H1 (cell line): ENCODE measurements around the gene COL2A1. TPM values are rescaled to one million over a fixed set of nuclear protein-coding genes. Genes with fewer than 3 reads are reported as not detected.

Experiments used
- CTCF ChIA-PET: fragments of 300-600 bp; sonication (Branson Sonifier 250); formaldehyde crosslinking; loops from one replicate; lab custom pipeline; 2021; ENCODE audit not compliant: partially characterized antibody; lab: Charles Lee
- POLR2A ChIA-PET: fragments of 300-600 bp; sonication (Branson Sonifier 250); formaldehyde crosslinking; loops from one replicate; lab custom pipeline; 2021; ENCODE audit warnings: inconsistent platforms; ENCODE audit not compliant: partially characterized antibody; lab: Charles Lee
- DNase-seq, 2 experiments: peaks; one replicate each; pipeline versions ENCODE4 v3.0.0 to v3.0.0-alpha.2; 2010 to 2022; ENCODE audit warnings: low spot score in 2 of 2, low read depth in 1 of 2, mixed read lengths in 1 of 2
- FAIRE-seq: peaks from 2 replicates; lab custom pipeline; 2011; peaks lifted over from hg19 to GRCh38; lab: Jason Lieb, UNC
- H2AFZ ChIP-seq: 2 replicates; pipeline ENCODE4 v1.8.1; 2012; ENCODE audit warnings: low read length, inconsistent platforms
- H2AK5ac ChIP-seq: 2 replicates; pipeline ENCODE4 v1.6.1; 2013; ENCODE audit warnings: low read depth, low read length
- H2BK120ac ChIP-seq: replicated peaks from 2 replicates; pipeline ENCODE3; 2013; ENCODE audit warnings: low read depth, low read length, inconsistent platforms
- H2BK12ac ChIP-seq: 2 replicates; pipeline ENCODE4 v1.6.1; 2013; ENCODE audit warnings: low read depth, low read length
- H2BK15ac ChIP-seq: 2 replicates; pipeline ENCODE4 v1.6.1; 2013; ENCODE audit warnings: low read length
- H2BK20ac ChIP-seq: 2 replicates; pipeline ENCODE4 v1.6.1; 2013; ENCODE audit warnings: low read length
- H2BK5ac ChIP-seq: 2 replicates; pipeline ENCODE4 v1.6.1; 2013; ENCODE audit warnings: low read depth, low read length
- H3K14ac ChIP-seq: 2 replicates; pipeline ENCODE4 v1.6.1; 2013; ENCODE audit warnings: inconsistent platforms; ENCODE audit not compliant: insufficient read length
- H3K18ac ChIP-seq: 2 replicates; pipeline ENCODE4 v1.6.1; 2013; ENCODE audit warnings: low read length; ENCODE audit errors: extremely low read depth
- H3K23ac ChIP-seq: 2 replicates; pipeline ENCODE4 v1.6.1; 2013; ENCODE audit warnings: inconsistent platforms; ENCODE audit not compliant: insufficient read length
- H3K23me2 ChIP-seq: 2 replicates; pipeline ENCODE4 v1.6.1; 2013; ENCODE audit warnings: low read depth, low read length
- H3K27ac ChIP-seq: 2 replicates; pipeline ENCODE4 v1.6.1; 2011; ENCODE audit warnings: low read depth, low read length, inconsistent platforms
- H3K27me3 ChIP-seq, 4 experiments: replicated peaks in 1 of 4; 1 replicate in 1 of 4; 2 replicates in 3 of 4; pipeline versions ENCODE4 v1.6.1 to v1.8.1; 2011 to 2013; ENCODE audit warnings: low read length in 3 of 4, mild to moderate bottlenecking in 3 of 4, inconsistent platforms in 2 of 4, mixed read lengths in 2 of 4, moderate library complexity in 1 of 4; ENCODE audit not compliant: control insufficient read depth in 3 of 4, insufficient read depth in 3 of 4; ENCODE audit errors: extremely low read depth in 1 of 4
- H3K36me3 ChIP-seq, 4 experiments: 2 replicates each; pipeline versions ENCODE4 v1.6.1 to v1.8.1; 2011 to 2013; ENCODE audit warnings: mild to moderate bottlenecking in 4 of 4, low read length in 3 of 4, moderate library complexity in 2 of 4, control low read depth in 1 of 4, inconsistent platforms in 1 of 4; ENCODE audit not compliant: insufficient read depth in 4 of 4, control insufficient read depth in 2 of 4
- H3K4ac ChIP-seq: replicated peaks from 2 replicates; pipeline ENCODE3; 2013; ENCODE audit warnings: low read length, low read depth, mixed read lengths, inconsistent platforms; ENCODE audit not compliant: insufficient read length
- H3K4me1 ChIP-seq, 4 experiments: replicated peaks in 1 of 4; 1 replicate in 1 of 4; 2 replicates in 3 of 4; pipeline versions ENCODE4 v1.6.1 to v1.8.1; 2011 to 2013; ENCODE audit warnings: low read length in 3 of 4, inconsistent platforms in 2 of 4, mixed read lengths in 1 of 4; ENCODE audit not compliant: insufficient read depth in 4 of 4, control insufficient read depth in 3 of 4
- H3K4me2 ChIP-seq, 2 experiments: 2 replicates each; pipeline versions ENCODE4 v1.6.1 to v1.8.1; 2011 to 2013; ENCODE audit warnings: low read depth in 2 of 2, low read length in 2 of 2, control low read depth in 1 of 2, inconsistent platforms in 1 of 2, mild to moderate bottlenecking in 1 of 2; ENCODE audit not compliant: insufficient read depth in 1 of 2
- H3K4me3 ChIP-seq, 4 experiments: fragments of 200-600, 300-600 bp in 1 of 4; sonication (generic), shearing (Covaris generic), sonication (Bioruptor Twin) in 1 of 4; 2 replicates each; pipeline versions ENCODE4 v1.5.1 to v1.8.1; 2011 to 2016; ENCODE audit warnings: low read length in 4 of 4, low read depth in 3 of 4, control low read depth in 2 of 4, inconsistent platforms in 2 of 4, mild to moderate bottlenecking in 2 of 4, mixed read lengths in 1 of 4, moderate library complexity in 1 of 4; ENCODE audit not compliant: insufficient read depth in 2 of 4; ENCODE audit errors: extremely low read depth in 1 of 4
- H3K56ac ChIP-seq: replicated peaks from 2 replicates; pipeline ENCODE3; 2013; ENCODE audit warnings: low read depth, mild to moderate bottlenecking, mixed read lengths, low read length, inconsistent platforms; ENCODE audit not compliant: insufficient read length
- H3K79me1 ChIP-seq: 2 replicates; pipeline ENCODE4 v1.6.1; 2013; ENCODE audit warnings: low read depth, low read length, control low read depth
- H3K79me2 ChIP-seq, 2 experiments: 2 replicates each; pipeline versions ENCODE4 v1.6.1 to v1.8.1; 2012 to 2013; ENCODE audit warnings: low read length in 2 of 2, mild to moderate bottlenecking in 2 of 2, inconsistent platforms in 1 of 2; ENCODE audit not compliant: insufficient read depth in 2 of 2, control insufficient read depth in 1 of 2
- H3K9ac ChIP-seq, 4 experiments: replicated peaks in 1 of 4; 1 replicate in 1 of 4; 2 replicates in 3 of 4; pipeline versions ENCODE4 v1.6.1 to v1.8.1; 2011 to 2013; ENCODE audit warnings: low read depth in 3 of 4, low read length in 3 of 4, control low read depth in 2 of 4, mild to moderate bottlenecking in 2 of 4, moderate library complexity in 2 of 4, inconsistent platforms in 1 of 4; ENCODE audit errors: extremely low read depth in 1 of 4
- H3K9me3 ChIP-seq, 2 experiments: 2 replicates each; pipeline versions ENCODE4 v1.6.1 to v1.8.1; 2012 to 2013; ENCODE audit warnings: mild to moderate bottlenecking in 2 of 2, moderate library complexity in 2 of 2, control low read depth in 1 of 2, inconsistent platforms in 1 of 2, low read depth in 1 of 2, low read length in 1 of 2, mixed read lengths in 1 of 2; ENCODE audit not compliant: insufficient read depth in 2 of 2
- H4K20me1 ChIP-seq, 2 experiments: replicated peaks in 1 of 2; 2 replicates each; pipeline versions ENCODE3 to v1.8.1; 2011 to 2013; ENCODE audit warnings: inconsistent platforms in 2 of 2, low read length in 2 of 2, mild to moderate bottlenecking in 1 of 2; ENCODE audit not compliant: insufficient read depth in 2 of 2, control insufficient read depth in 1 of 2
- H4K5ac ChIP-seq: 2 replicates; pipeline ENCODE4 v1.6.1; 2013; ENCODE audit warnings: low read length, low read depth, mixed read lengths, inconsistent platforms; ENCODE audit not compliant: insufficient read length
- H4K8ac ChIP-seq: 2 replicates; pipeline ENCODE4 v1.8.0; 2013; ENCODE audit warnings: mild to moderate bottlenecking, moderate library complexity, low read length, inconsistent platforms; ENCODE audit not compliant: insufficient read depth; ENCODE audit errors: extremely low read depth
- H4K91ac ChIP-seq: replicated peaks from 2 replicates; pipeline ENCODE3; 2013; ENCODE audit warnings: low read length, mixed read lengths, inconsistent platforms; ENCODE audit not compliant: insufficient read length
- ASH2L ChIP-seq: fragments of 200-600, 300-600 bp; sonication (generic); IDR thresholded peaks from one replicate; pipeline ENCODE4 v1.7.1; 2017; ENCODE audit warnings: low read length
- ATF3 ChIP-seq: IDR thresholded peaks from 2 replicates; pipeline ENCODE4 v1.6.1; 2011; ENCODE audit warnings: low read depth, mild to moderate bottlenecking, low read length; ENCODE audit not compliant: insufficient read depth
- CBX5 ChIP-seq: fragments of 300-800, 300-1000 bp; sonication (generic); IDR thresholded peaks from 2 replicates; pipeline ENCODE4 v1.7.1; 2016; ENCODE audit warnings: antibody characterized with exemption, low read length, low read depth
- CREB1 ChIP-seq: IDR thresholded peaks from 2 replicates; pipeline ENCODE4 v1.6.1; 2012; ENCODE audit warnings: inconsistent platforms
- E2F6 ChIP-seq: IDR thresholded peaks from 2 replicates; pipeline ENCODE4 v1.6.1; 2012; ENCODE audit warnings: inconsistent platforms
- KDM4A ChIP-seq: IDR thresholded peaks from one replicate; pipeline ENCODE4 v1.7.1; 2012; ENCODE audit warnings: low read depth, mild to moderate bottlenecking, moderate library complexity, low read length, inconsistent platforms; ENCODE audit not compliant: severe bottlenecking
- MAFK ChIP-seq: IDR thresholded peaks from 2 replicates; pipeline ENCODE4 v1.6.1; 2012; ENCODE audit warnings: low read depth, mild to moderate bottlenecking, improper control_type of control experiment, low read length
- NANOG ChIP-seq: IDR thresholded peaks from 2 replicates; pipeline ENCODE4 v1.6.1; 2011; ENCODE audit warnings: low read length, low read depth, mild to moderate bottlenecking, inconsistent platforms; ENCODE audit not compliant: insufficient read depth, poor library complexity, severe bottlenecking
- PHF8 ChIP-seq: fragments of 200-600 bp; sonication (generic); conservative IDR thresholded peaks from 2 replicates; pipeline ENCODE4 v1.7.1; 2012; ENCODE audit warnings: low read depth, mild to moderate bottlenecking, inconsistent platforms, low read length, moderate library complexity
- RAD21 ChIP-seq, 2 experiments: IDR thresholded peaks in 1 of 2; conservative IDR thresholded peaks in 1 of 2; 2 replicates each; pipeline ENCODE4 v1.6.1; 2011; ENCODE audit warnings: low read depth in 2 of 2, low read length in 2 of 2, improper control_type of control experiment in 1 of 2, inconsistent platforms in 1 of 2, mild to moderate bottlenecking in 1 of 2, moderate library complexity in 1 of 2
- RFX5 ChIP-seq: IDR thresholded peaks from 2 replicates; pipeline ENCODE4 v1.6.1; 2011; ENCODE audit warnings: low read depth, low read length, improper control_type of control experiment, borderline replicate concordance
- SIX5 ChIP-seq: IDR thresholded peaks from 2 replicates; pipeline ENCODE4 v1.6.1; 2011; ENCODE audit warnings: mild to moderate bottlenecking, low read depth, low read length
- SP2 ChIP-seq: IDR thresholded peaks from 2 replicates; pipeline ENCODE4 v1.6.1; 2012; ENCODE audit warnings: mild to moderate bottlenecking, low read length, inconsistent platforms
- SP4 ChIP-seq: IDR thresholded peaks from 2 replicates; pipeline ENCODE4 v1.6.1; 2012; ENCODE audit warnings: low read length, inconsistent platforms
- WGBS, 2 experiments: shearing (Covaris generic) in 1 of 2; methylation state at CpG; one replicate each; pipeline versions ENCODE4 v1.1.6 to v1.1.7; 2013 to 2015; ENCODE audit warnings: low lambda C conversion rate in 2 of 2, mixed read lengths in 2 of 2, inconsistent platforms in 1 of 2, low coverage in 1 of 2, missing lambda C conversion rate in 1 of 2; ENCODE audit not compliant: insufficient replicate concordance in 2 of 2, insufficient coverage in 1 of 2, insufficient read length in 1 of 2; ENCODE audit errors: extremely low coverage in 1 of 2, missing lambda C conversion rate in 1 of 2; 5-methylcytosine and 5-hydroxymethylcytosine counted together
- polyA plus RNA-seq, 7 experiments: library from polyadenylated mRNA; depleted of rRNA in 3 of 7; stranded (reverse) in 5 of 7; unstranded in 2 of 7; fragments of >200 nt in 5 of 7; fragments of 200-250 nt in 2 of 7; gene quantifications; 1 replicate in 5 of 7; 2 replicates in 1 of 7; 4 replicates in 1 of 7; pipeline versions ENCODE4 v1.2.1 to v1.2.3, GENCODE V29; 2011 to 2013; ENCODE audit warnings: missing spikeins in 2 of 7, mixed read lengths in 2 of 7
- total RNA-seq: library from RNA; stranded (reverse); fragmentation: NEBNext Ultra II Directional; extraction: Animal tissue kit (Norgen Biotek cat#: 25700); gene quantifications from 2 replicates; pipeline ENCODE4 v1.2.1, GENCODE V29; 2021

Gene COL2A1
- total and polyA plus RNA-seq, 2 of the 8 experiments (the other 6 are each of a cell fraction or from before 2014, with no cell fraction given): 4.2 to 14.6 TPM

DNA sequence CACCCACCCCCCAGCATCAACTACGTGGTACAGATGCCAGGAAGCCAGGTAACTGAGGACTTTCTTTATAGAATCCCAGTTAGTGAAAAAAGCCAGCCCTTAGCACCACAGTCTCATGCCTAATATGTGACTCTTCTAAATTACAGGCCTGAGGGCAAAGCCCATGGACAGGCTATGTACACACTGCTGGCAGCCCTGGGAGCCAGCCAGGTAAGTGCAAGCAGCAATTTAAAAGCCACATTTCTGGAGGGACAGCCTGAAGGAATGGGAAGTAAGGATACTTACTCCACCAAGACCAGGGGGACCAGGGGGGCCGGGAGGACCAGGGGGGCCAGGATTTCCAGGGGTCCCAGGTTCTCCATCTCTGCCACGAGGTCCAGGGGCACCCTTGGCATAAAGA lies 7.0 kb downstream of the COL2A1 start:
- Histone ChIP-seq H3K23me2 (peaks cover 10% of the 10 kb centered on the region), H3K4me1 (peaks cover 5 to 9% (median 7%) of the 10 kb centered on the region in 4 experiments), H3K4ac (no peak overlapping the region), H3K23ac (no peak overlapping the region), H4K5ac (no peak overlapping the region), H4K91ac (no peak overlapping the region), H3K4me2 (no peak overlapping the region), H3K79me2 (no peaks in the 10 kb centered on the region), H2AK5ac (no peak overlapping the region), H3K27me3 (peaks cover 22 to 76% (median 60%) of the 10 kb centered on the region in 4 experiments), H4K20me1 (peaks cover 0 to 8% of the 10 kb centered on the region in 2 experiments), H2BK20ac (no peak overlapping the region), H2BK5ac (no peak overlapping the region), H2BK12ac (no peak overlapping the region), H3K56ac (no peak overlapping the region), H3K4me3 (no peak overlapping the region), H2AFZ (no peak overlapping the region), H3K14ac (no peak overlapping the region), H3K18ac (no peak overlapping the region), H2BK15ac (no peak overlapping the region), H3K27ac (no peak overlapping the region), H4K8ac (no peak overlapping the region), H3K9ac (no peak overlapping the region), H3K36me3 (no peaks in the 10 kb centered on the region), H2BK120ac (no peak overlapping the region), H3K9me3 (no peaks in the 10 kb centered on the region), H3K79me1 (no peaks in the 10 kb centered on the region; the same call in 1 of the 2 replicates)
- ChIA-PET POLR2A (no interaction called here), CTCF (no interaction called here)
- 81% methylated on average over 3 of the region's 3 CpGs; no CpG with 5 or more reads in 1 of the 2 experiments for WGBS, 2 experiments
- no peak for FAIRE-seq
- DNase-seq: no peak
- TF ChIP-seq NANOG: no peak
- no peak for TF ChIP-seq KDM4A
- no peak for TF ChIP-seq RAD21 (IDR thresholded peaks at IDR 0.05 in 1 of 2, conservative IDR thresholded peaks at IDR 0.05 in 1 of 2; ENCODE audit: low read depth in 2 of 2, low read length in 2 of 2)
- TF ChIP-seq SP4: no peak
- no peak for TF ChIP-seq MAFK
- TF ChIP-seq CBX5: no peak
- no peak for TF ChIP-seq PHF8
- no peak for TF ChIP-seq ASH2L
- TF ChIP-seq SIX5: no peak
- no peak for TF ChIP-seq E2F6
- no peak for TF ChIP-seq SP2
- TF ChIP-seq RFX5: no peak
- TF ChIP-seq ATF3: no peak
- TF ChIP-seq CREB1: no peak
